GM23338 (cell line): ENCODE results near the gene FRMPD1. TPM values are rescaled to one million over a fixed set of nuclear protein-coding genes. Genes with fewer than 3 reads are reported as not detected.
A peak's percentile ranks its signal among the peaks of the same experiment; 100 is the strongest.

ENCODE experiments used
- ATAC-seq: fragments of 200-7000 bp; cut with Tn5 transposase; 3 replicates; pipeline ENCODE4 v1.9.1; 2020
- DNase-seq: peaks from one replicate; pipeline ENCODE4 v3.0.0-alpha.2; 2015; ENCODE audit warnings: low spot score
- H2AFZ ChIP-seq: fragments of 200-600 bp; sonication (generic); 2 replicates; pipeline ENCODE4 v1.8.0; 2016; ENCODE audit warnings: antibody characterized with exemption, mild to moderate bottlenecking, moderate library complexity
- H3F3A ChIP-seq: fragments of 200-600 bp; sonication (generic); replicated peaks from 2 replicates; pipeline ENCODE4 v1.8.0; 2017; ENCODE audit warnings: antibody characterized with exemption, mixed run types, low read depth
- H3K27ac ChIP-seq: fragments of 200-600 bp; sonication (generic); 2 replicates; pipeline ENCODE4 v1.6.1; 2016; ENCODE audit warnings: low read depth
- H3K27me3 ChIP-seq: fragments of 200-600 bp; sonication (generic); 2 replicates; pipeline ENCODE4 v1.8.0; 2016; ENCODE audit warnings: mild to moderate bottlenecking, mixed run types, moderate library complexity; ENCODE audit not compliant: insufficient read depth
- H3K36me3 ChIP-seq: fragments of 200-600 bp; sonication (generic); 2 replicates; pipeline ENCODE4 v1.8.0; 2016; ENCODE audit warnings: mild to moderate bottlenecking; ENCODE audit not compliant: insufficient read depth
- H3K4me1 ChIP-seq: fragments of 200-600 bp; sonication (generic); 2 replicates; pipeline ENCODE4 v1.8.0; 2016; ENCODE audit warnings: mild to moderate bottlenecking, moderate library complexity; ENCODE audit not compliant: insufficient read depth
- H3K4me2 ChIP-seq: fragments of 200-600 bp; sonication (generic); 2 replicates; pipeline ENCODE4 v1.7.1; 2017; ENCODE audit warnings: mixed run types
- H3K4me3 ChIP-seq: fragments of 200-600 bp; sonication (generic); 2 replicates; pipeline ENCODE4 v1.6.1; 2016; ENCODE audit warnings: mixed run types
- H3K79me2 ChIP-seq: fragments of 200-600 bp; sonication (generic); replicated peaks from 2 replicates; pipeline ENCODE4 v1.8.0; 2017; ENCODE audit warnings: mild to moderate bottlenecking; ENCODE audit not compliant: insufficient read depth
- H3K9me2 ChIP-seq: fragments of 200-600 bp; sonication (generic); 2 replicates; pipeline ENCODE4 v1.8.0; 2017; ENCODE audit not compliant: insufficient read depth
- H4K20me1 ChIP-seq: fragments of 200-600 bp; sonication (generic); replicated peaks from 2 replicates; pipeline ENCODE4 v1.8.0; 2017; ENCODE audit warnings: mild to moderate bottlenecking; ENCODE audit not compliant: insufficient read depth
- H3K27ac Mint-ChIP-seq: 2 replicates; pipeline ENCODE4 v1.8.0; 2020; ENCODE audit warnings: inconsistent platforms, mild to moderate bottlenecking, moderate library complexity, mixed read lengths
- H3K27me3 Mint-ChIP-seq: 3 replicates; pipeline ENCODE4 v1.8.0; 2022; ENCODE audit warnings: low read depth, mild to moderate bottlenecking, moderate library complexity, mixed read lengths, inconsistent platforms; ENCODE audit not compliant: insufficient read depth, poor library complexity
- H3K36me3 Mint-ChIP-seq: 3 replicates; pipeline ENCODE4 v1.8.0; 2021; ENCODE audit warnings: low read depth, mild to moderate bottlenecking, inconsistent platforms, moderate library complexity, mixed read lengths
- H3K4me1 Mint-ChIP-seq: 3 replicates; pipeline ENCODE4 v1.8.0; 2020; ENCODE audit warnings: mild to moderate bottlenecking, inconsistent platforms, mixed read lengths
- H3K4me3 Mint-ChIP-seq: 3 replicates; pipeline ENCODE4 v1.8.0; 2021; ENCODE audit warnings: moderate library complexity, mild to moderate bottlenecking, inconsistent platforms, mixed read lengths
- H3K9me3 Mint-ChIP-seq: 3 replicates; pipeline ENCODE4 v1.8.0; 2020; ENCODE audit warnings: moderate library complexity, mild to moderate bottlenecking, inconsistent platforms, mixed read lengths
- CREB1 ChIP-seq: fragments of 250-450 bp; sonication (Bioruptor Pico); IDR thresholded peaks from 2 replicates; pipeline ENCODE4 v1.5.0; 2020; ENCODE audit warnings: low read depth, mild to moderate bottlenecking, moderate library complexity
- EZH2 ChIP-seq: fragments of 200-600 bp; sonication (generic); IDR thresholded peaks from one replicate; pipeline ENCODE4 v1.8.0; 2017; ENCODE audit warnings: antibody characterized with exemption, mild to moderate bottlenecking, low read depth; ENCODE audit not compliant: unreplicated experiment
- EZH2phosphoT487 ChIP-seq: fragments of 200-600 bp; sonication (generic); IDR thresholded peaks from one replicate; pipeline ENCODE4 v1.8.1; 2018; ENCODE audit warnings: antibody characterized with exemption; ENCODE audit not compliant: unreplicated experiment
- JUNB ChIP-seq: IDR thresholded peaks from one replicate; pipeline ENCODE4 v1.6.1; 2016; ENCODE audit warnings: antibody characterized with exemption; ENCODE audit not compliant: unreplicated experiment
- NANOG ChIP-seq: IDR thresholded peaks from 2 replicates; pipeline ENCODE4 v1.6.1; 2016; ENCODE audit warnings: antibody characterized with exemption, borderline replicate concordance
- ZNF114 ChIP-seq: fragments of 250-450 bp; sonication (Bioruptor Pico); IDR thresholded peaks from 2 replicates; pipeline ENCODE4 v1.5.0; 2020; ENCODE audit warnings: mild to moderate bottlenecking, moderate library complexity
- ZNF331 ChIP-seq: fragments of 250-450 bp; sonication (Bioruptor Pico); IDR thresholded peaks from 2 replicates; pipeline ENCODE4 v1.5.0; 2020; ENCODE audit warnings: low read depth, mild to moderate bottlenecking, moderate library complexity
- polyA plus RNA-seq: library from polyadenylated mRNA; unstranded; fragments of >200 nt; fragmentation: Nextera tagmentation; extraction: Ambion mirVana; gene quantifications from 2 replicates; pipeline ENCODE4 v1.2.1, GENCODE V29; 2016
- total RNA-seq: library from RNA; depleted of rRNA; stranded (reverse); fragments of >200 nt; shearing (Covaris generic); gene quantifications from 2 replicates; pipeline ENCODE4 v1.2.3, GENCODE V29; 2014
- TF ChIP-seq, protein P1 (sequence below): IDR thresholded peaks from one replicate; pipeline ENCODE4 v1.6.1; 2018; ENCODE audit warnings: antibody characterized with exemption; ENCODE audit not compliant: unreplicated experiment
- TF ChIP-seq, protein P2 (sequence below): IDR thresholded peaks from 2 replicates; pipeline ENCODE4 v1.6.1; 2016; ENCODE audit warnings: antibody characterized with exemption
- TF ChIP-seq, protein P3 (sequence below): fragments of 250-450 bp; sonication (Bioruptor Pico); IDR thresholded peaks from 2 replicates; pipeline ENCODE4 v1.5.0; 2020; ENCODE audit warnings: mild to moderate bottlenecking, moderate library complexity

The FRMPD1 gene
- total and polyA plus RNA-seq, 2 experiments from 2014 or later, result 0.23 to 0.63 TPM

DNA sequence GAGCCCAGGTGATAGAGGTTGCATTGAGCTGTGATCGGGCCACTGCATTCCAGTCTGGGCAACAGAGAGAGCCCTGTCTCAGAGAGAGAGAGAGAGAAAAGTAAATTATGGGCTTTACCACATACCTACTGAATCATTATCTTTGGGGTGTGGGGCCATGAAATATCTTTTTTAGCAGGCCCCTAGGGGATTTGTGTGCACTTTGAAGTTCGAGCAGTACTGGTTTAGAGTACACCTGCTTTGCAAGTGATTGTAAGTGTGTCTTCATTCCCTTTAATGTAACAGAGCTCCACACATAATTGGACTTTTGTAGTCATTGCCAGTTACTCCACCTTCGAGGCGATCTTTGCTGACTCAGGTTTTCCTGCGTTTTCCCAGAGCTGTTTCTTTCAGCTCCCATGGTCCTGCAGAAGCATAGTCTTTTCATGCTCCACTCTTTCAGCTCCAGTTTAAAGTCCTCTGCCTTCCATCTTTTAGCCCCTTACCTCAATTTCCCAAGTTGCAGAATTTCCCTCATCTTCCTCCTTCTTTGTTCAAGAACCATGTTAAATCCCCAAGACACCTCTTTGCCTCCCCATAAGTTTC is 24.0 kb upstream of the FRMPD1 start (continued):
- TF ChIP-seq, protein P1, sequence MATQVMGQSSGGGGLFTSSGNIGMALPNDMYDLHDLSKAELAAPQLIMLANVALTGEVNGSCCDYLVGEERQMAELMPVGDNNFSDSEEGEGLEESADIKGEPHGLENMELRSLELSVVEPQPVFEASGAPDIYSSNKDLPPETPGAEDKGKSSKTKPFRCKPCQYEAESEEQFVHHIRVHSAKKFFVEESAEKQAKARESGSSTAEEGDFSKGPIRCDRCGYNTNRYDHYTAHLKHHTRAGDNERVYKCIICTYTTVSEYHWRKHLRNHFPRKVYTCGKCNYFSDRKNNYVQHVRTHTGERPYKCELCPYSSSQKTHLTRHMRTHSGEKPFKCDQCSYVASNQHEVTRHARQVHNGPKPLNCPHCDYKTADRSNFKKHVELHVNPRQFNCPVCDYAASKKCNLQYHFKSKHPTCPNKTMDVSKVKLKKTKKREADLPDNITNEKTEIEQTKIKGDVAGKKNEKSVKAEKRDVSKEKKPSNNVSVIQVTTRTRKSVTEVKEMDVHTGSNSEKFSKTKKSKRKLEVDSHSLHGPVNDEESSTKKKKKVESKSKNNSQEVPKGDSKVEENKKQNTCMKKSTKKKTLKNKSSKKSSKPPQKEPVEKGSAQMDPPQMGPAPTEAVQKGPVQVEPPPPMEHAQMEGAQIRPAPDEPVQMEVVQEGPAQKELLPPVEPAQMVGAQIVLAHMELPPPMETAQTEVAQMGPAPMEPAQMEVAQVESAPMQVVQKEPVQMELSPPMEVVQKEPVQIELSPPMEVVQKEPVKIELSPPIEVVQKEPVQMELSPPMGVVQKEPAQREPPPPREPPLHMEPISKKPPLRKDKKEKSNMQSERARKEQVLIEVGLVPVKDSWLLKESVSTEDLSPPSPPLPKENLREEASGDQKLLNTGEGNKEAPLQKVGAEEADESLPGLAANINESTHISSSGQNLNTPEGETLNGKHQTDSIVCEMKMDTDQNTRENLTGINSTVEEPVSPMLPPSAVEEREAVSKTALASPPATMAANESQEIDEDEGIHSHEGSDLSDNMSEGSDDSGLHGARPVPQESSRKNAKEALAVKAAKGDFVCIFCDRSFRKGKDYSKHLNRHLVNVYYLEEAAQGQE, result no peak

DNA sequence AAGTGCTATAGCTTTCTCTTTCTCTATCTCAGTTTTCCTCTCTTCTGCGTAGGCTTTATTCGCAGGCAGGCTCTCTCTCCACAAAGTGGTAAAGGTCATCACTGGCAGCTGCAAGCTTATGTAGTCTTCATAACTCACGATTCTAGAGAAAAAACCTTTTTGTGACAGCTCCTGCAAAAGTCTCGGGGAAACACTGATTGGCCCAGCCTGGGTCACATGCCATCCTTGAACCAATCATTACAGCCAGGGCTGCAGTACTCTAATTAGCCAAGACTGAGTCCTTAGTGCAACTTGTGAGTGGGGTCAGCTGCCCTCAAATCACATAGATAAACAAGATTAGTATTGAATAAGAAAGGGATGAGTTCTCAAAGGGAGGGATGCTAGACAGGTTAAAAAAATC is 18.3 kb upstream of the FRMPD1 start:
- H3K36me3 ChIP-seq, result no peaks in the 10 kb centered on the region
- Mint-ChIP-seq H3K36me3 (no peaks in the 10 kb centered on the region), H3K9me3 (no peaks in the 10 kb centered on the region), H3K4me1 (no peaks in the 10 kb centered on the region), H3K4me3 (no peak overlapping the region), H3K27me3 (peaks cover 1% of the 10 kb centered on the region), H3K27ac (no peak overlapping the region)
- H3K27me3 ChIP-seq, result no peaks in the 10 kb centered on the region
- H2AFZ ChIP-seq, result 0 out of 2 replicates have a peak overlapping the region, but pooled peaks have one; percentile 49
- no peak overlapping the region for H3K27ac ChIP-seq
- no peaks in the 10 kb centered on the region for H3F3A ChIP-seq
- DNase-seq (peak; percentile 27), ATAC-seq (peak; percentile 41; the same call in 1 of the 3 replicates)
- H3K9me2 ChIP-seq, result no peaks in the 10 kb centered on the region
- H3K4me2 ChIP-seq, result no peak overlapping the region
- no peaks in the 10 kb centered on the region for H4K20me1 ChIP-seq
- H3K79me2 ChIP-seq, result no peaks in the 10 kb centered on the region
- H3K4me3 ChIP-seq, result no peak overlapping the region
- H3K4me1 ChIP-seq, result no peaks in the 10 kb centered on the region
- TF ChIP-seq ZNF331 (CRISPR knock-in tag) (no peak), CREB1 (CRISPR knock-in tag) (no peak), NANOG (no peak), ZNF114 (no peak), EZH2phosphoT487 (no peak), EZH2 (no peak), JUNB (no peak)
- TF ChIP-seq, protein P1, result no peak
- TF ChIP-seq, protein P2, sequence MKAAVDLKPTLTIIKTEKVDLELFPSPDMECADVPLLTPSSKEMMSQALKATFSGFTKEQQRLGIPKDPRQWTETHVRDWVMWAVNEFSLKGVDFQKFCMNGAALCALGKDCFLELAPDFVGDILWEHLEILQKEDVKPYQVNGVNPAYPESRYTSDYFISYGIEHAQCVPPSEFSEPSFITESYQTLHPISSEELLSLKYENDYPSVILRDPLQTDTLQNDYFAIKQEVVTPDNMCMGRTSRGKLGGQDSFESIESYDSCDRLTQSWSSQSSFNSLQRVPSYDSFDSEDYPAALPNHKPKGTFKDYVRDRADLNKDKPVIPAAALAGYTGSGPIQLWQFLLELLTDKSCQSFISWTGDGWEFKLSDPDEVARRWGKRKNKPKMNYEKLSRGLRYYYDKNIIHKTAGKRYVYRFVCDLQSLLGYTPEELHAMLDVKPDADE, result no peak
- TF ChIP-seq, protein P3, sequence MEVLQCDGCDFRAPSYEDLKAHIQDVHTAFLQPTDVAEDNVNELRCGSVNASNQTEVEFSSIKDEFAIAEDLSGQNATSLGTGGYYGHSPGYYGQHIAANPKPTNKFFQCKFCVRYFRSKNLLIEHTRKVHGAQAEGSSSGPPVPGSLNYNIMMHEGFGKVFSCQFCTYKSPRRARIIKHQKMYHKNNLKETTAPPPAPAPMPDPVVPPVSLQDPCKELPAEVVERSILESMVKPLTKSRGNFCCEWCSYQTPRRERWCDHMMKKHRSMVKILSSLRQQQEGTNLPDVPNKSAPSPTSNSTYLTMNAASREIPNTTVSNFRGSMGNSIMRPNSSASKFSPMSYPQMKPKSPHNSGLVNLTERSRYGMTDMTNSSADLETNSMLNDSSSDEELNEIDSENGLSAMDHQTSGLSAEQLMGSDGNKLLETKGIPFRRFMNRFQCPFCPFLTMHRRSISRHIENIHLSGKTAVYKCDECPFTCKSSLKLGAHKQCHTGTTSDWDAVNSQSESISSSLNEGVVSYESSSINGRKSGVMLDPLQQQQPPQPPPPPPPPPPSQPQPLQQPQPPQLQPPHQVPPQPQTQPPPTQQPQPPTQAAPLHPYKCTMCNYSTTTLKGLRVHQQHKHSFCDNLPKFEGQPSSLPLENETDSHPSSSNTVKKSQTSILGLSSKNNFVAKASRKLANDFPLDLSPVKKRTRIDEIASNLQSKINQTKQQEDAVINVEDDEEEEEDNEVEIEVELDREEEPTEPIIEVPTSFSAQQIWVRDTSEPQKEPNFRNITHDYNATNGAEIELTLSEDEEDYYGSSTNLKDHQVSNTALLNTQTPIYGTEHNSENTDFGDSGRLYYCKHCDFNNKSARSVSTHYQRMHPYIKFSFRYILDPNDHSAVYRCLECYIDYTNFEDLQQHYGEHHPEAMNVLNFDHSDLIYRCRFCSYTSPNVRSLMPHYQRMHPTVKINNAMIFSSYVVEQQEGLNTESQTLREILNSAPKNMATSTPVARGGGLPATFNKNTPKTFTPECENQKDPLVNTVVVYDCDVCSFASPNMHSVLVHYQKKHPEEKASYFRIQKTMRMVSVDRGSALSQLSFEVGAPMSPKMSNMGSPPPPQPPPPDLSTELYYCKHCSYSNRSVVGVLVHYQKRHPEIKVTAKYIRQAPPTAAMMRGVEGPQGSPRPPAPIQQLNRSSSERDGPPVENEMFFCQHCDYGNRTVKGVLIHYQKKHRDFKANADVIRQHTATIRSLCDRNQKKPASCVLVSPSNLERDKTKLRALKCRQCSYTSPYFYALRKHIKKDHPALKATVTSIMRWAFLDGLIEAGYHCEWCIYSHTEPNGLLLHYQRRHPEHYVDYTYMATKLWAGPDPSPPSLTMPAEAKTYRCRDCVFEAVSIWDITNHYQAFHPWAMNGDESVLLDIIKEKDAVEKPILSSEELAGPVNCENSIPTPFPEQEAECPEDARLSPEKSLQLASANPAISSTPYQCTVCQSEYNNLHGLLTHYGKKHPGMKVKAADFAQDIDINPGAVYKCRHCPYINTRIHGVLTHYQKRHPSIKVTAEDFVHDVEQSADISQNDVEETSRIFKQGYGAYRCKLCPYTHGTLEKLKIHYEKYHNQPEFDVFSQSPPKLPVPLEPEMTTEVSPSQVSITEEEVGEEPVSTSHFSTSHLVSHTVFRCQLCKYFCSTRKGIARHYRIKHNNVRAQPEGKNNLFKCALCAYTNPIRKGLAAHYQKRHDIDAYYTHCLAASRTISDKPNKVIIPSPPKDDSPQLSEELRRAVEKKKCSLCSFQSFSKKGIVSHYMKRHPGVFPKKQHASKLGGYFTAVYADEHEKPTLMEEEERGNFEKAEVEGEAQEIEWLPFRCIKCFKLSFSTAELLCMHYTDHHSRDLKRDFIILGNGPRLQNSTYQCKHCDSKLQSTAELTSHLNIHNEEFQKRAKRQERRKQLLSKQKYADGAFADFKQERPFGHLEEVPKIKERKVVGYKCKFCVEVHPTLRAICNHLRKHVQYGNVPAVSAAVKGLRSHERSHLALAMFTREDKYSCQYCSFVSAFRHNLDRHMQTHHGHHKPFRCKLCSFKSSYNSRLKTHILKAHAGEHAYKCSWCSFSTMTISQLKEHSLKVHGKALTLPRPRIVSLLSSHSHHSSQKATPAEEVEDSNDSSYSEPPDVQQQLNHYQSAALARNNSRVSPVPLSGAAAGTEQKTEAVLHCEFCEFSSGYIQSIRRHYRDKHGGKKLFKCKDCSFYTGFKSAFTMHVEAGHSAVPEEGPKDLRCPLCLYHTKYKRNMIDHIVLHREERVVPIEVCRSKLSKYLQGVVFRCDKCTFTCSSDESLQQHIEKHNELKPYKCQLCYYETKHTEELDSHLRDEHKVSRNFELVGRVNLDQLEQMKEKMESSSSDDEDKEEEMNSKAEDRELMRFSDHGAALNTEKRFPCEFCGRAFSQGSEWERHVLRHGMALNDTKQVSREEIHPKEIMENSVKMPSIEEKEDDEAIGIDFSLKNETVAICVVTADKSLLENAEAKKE (CRISPR knock-in tag), result no peak
